Astrocyte (in vitro differentiated cells and primary cell): Measurements from ENCODE around the gene PATL2. TPM values are rescaled to one million over a fixed set of nuclear protein-coding genes. Genes with fewer than 3 reads are reported as not detected.

ENCODE experiments used
- DNase-seq: peaks from one replicate; pipeline ENCODE4 v3.0.0-alpha.2; 2010; ENCODE audit warnings: low read depth
- FAIRE-seq: peaks from 2 replicates; lab custom pipeline; 2011; peaks lifted over from hg19 to GRCh38; lab: Jason Lieb, UNC
- H2AFZ ChIP-seq: 2 replicates; pipeline ENCODE4 v1.6.0; 2012; ENCODE audit warnings: low read depth, low read length, inconsistent platforms
- H3K27ac ChIP-seq: 2 replicates; pipeline ENCODE4 v1.5.1; 2011; ENCODE audit warnings: low read depth, low read length, inconsistent platforms
- H3K27me3 ChIP-seq: 2 replicates; pipeline ENCODE4 v1.6.0; 2011; ENCODE audit warnings: low read length, inconsistent platforms; ENCODE audit not compliant: insufficient read depth
- H3K36me3 ChIP-seq: 2 replicates; pipeline ENCODE4 v1.5.1; 2011; ENCODE audit warnings: low read length, inconsistent platforms; ENCODE audit not compliant: insufficient read depth
- H3K4me1 ChIP-seq: 2 replicates; pipeline ENCODE4 v1.5.1; 2011; ENCODE audit warnings: low read length, inconsistent platforms; ENCODE audit not compliant: insufficient read depth
- H3K4me2 ChIP-seq: 2 replicates; pipeline ENCODE4 v1.6.0; 2012; ENCODE audit warnings: low read length, inconsistent platforms
- H3K4me3 ChIP-seq: 2 replicates; pipeline ENCODE4 v1.5.1; 2011; ENCODE audit warnings: low read depth, mild to moderate bottlenecking, low read length, inconsistent platforms; ENCODE audit not compliant: insufficient read depth
- H3K79me2 ChIP-seq: 2 replicates; pipeline ENCODE4 v1.6.0; 2012; ENCODE audit warnings: mild to moderate bottlenecking, low read length, inconsistent platforms; ENCODE audit not compliant: insufficient read depth
- H3K9ac ChIP-seq: 2 replicates; pipeline ENCODE4 v1.6.0; 2012; ENCODE audit warnings: mild to moderate bottlenecking, low read length, inconsistent platforms
- H3K9me3 ChIP-seq: 2 replicates; pipeline ENCODE4 v1.5.1; 2012; ENCODE audit warnings: low read depth, mild to moderate bottlenecking, low read length, inconsistent platforms; ENCODE audit not compliant: insufficient read depth
- H4K20me1 ChIP-seq: 2 replicates; pipeline ENCODE4 v1.6.0; 2012; ENCODE audit warnings: low read length, inconsistent platforms; ENCODE audit not compliant: insufficient read depth
- H3K27ac Mint-ChIP-seq: one replicate; pipeline ENCODE4 v1.8.0; 2021; ENCODE audit warnings: mild to moderate bottlenecking, mixed read lengths; ENCODE audit not compliant: unreplicated experiment
- H3K27me3 Mint-ChIP-seq: one replicate; pipeline ENCODE4 v1.8.0; 2021; ENCODE audit warnings: low read depth, mixed read lengths; ENCODE audit not compliant: unreplicated experiment
- H3K36me3 Mint-ChIP-seq: one replicate; pipeline ENCODE4 v1.8.0; 2021; ENCODE audit warnings: low read depth, mixed read lengths; ENCODE audit not compliant: unreplicated experiment
- H3K4me1 Mint-ChIP-seq: one replicate; pipeline ENCODE4 v1.8.0; 2021; ENCODE audit warnings: low read depth, mixed read lengths; ENCODE audit not compliant: unreplicated experiment
- H3K4me3 Mint-ChIP-seq: one replicate; pipeline ENCODE4 v1.8.0; 2021; ENCODE audit warnings: mild to moderate bottlenecking, moderate library complexity, mixed read lengths; ENCODE audit not compliant: unreplicated experiment
- H3K9me3 Mint-ChIP-seq: one replicate; pipeline ENCODE4 v1.8.0; 2021; ENCODE audit warnings: mild to moderate bottlenecking, mixed read lengths; ENCODE audit not compliant: unreplicated experiment
- EZH2 ChIP-seq: IDR thresholded peaks from 2 replicates; pipeline ENCODE4 v1.6.1; 2012; ENCODE audit warnings: mild to moderate bottlenecking, low read length, inconsistent platforms; ENCODE audit not compliant: insufficient read depth
- total RNA-seq: library from RNA; stranded (reverse); gene quantifications from 2 replicates; pipeline ENCODE4 v1.2.1, GENCODE V29; 2021
- TF ChIP-seq, protein P1 (sequence below): IDR thresholded peaks from 2 replicates; pipeline ENCODE4 v1.5.1; 2011; ENCODE audit warnings: low read depth, mild to moderate bottlenecking, inconsistent platforms, low read length, moderate library complexity; ENCODE audit not compliant: insufficient read depth

PATL2 gene
- total RNA-seq, 1 donor from 2014 or later: 1.2 TPM

DNA sequence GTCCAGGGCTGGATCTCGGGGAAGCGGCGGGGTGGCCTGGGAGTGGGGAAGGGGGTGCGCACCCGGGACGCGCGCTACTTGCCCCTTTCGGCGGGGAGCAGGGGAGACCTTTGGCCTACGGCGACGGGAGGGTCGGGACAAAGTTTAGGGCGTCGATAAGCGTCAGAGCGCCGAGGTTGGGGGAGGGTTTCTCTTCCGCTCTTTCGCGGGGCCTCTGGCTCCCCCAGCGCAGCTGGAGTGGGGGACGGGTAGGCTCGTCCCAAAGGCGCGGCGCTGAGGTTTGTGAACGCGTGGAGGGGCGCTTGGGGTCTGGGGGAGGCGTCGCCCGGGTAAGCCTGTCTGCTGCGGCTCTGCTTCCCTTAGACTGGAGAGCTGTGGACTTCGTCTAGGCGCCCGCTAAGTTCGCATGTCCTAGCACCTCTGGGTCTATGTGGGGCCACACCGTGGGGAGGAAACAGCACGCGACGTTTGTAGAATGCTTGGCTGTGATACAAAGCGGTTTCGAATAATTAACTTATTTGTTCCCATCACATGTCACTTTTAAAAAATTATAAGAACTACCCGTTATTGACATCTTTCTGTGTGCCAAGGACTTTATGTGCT lies 721 bp upstream of the PATL2 start:
- peak overlapping the region; percentile 100 for H3K9ac ChIP-seq
- peak overlapping the region; percentile 89 for H3K4me2 ChIP-seq
- DNase-seq (peak; percentile 11), FAIRE-seq (no peak)
- peak overlapping the region; percentile 98 for H3K27ac ChIP-seq
- H3K79me2 ChIP-seq: peaks cover 46% of the 10 kb centered on the region
- peak overlapping the region; percentile 93 for H3K4me3 ChIP-seq
- no peaks in the 10 kb centered on the region for H3K27me3 ChIP-seq
- peaks cover 50% of the 10 kb centered on the region for H4K20me1 ChIP-seq
- Mint-ChIP-seq H3K27ac (peak overlapping the region; percentile 99), H3K4me3 (peak overlapping the region; percentile 96), H3K4me1 (peaks cover 7% of the 10 kb centered on the region), H3K9me3 (no peaks in the 10 kb centered on the region), H3K36me3 (peaks cover 4% of the 10 kb centered on the region), H3K27me3 (no peaks in the 10 kb centered on the region)
- H3K4me1 ChIP-seq: peaks cover 9% of the 10 kb centered on the region
- H2AFZ ChIP-seq: peak overlapping the region; percentile 73
- H3K36me3 ChIP-seq: peaks cover 17% of the 10 kb centered on the region
- no peaks in the 10 kb centered on the region for H3K9me3 ChIP-seq
- no peak for TF ChIP-seq EZH2
- TF ChIP-seq, protein P1, sequence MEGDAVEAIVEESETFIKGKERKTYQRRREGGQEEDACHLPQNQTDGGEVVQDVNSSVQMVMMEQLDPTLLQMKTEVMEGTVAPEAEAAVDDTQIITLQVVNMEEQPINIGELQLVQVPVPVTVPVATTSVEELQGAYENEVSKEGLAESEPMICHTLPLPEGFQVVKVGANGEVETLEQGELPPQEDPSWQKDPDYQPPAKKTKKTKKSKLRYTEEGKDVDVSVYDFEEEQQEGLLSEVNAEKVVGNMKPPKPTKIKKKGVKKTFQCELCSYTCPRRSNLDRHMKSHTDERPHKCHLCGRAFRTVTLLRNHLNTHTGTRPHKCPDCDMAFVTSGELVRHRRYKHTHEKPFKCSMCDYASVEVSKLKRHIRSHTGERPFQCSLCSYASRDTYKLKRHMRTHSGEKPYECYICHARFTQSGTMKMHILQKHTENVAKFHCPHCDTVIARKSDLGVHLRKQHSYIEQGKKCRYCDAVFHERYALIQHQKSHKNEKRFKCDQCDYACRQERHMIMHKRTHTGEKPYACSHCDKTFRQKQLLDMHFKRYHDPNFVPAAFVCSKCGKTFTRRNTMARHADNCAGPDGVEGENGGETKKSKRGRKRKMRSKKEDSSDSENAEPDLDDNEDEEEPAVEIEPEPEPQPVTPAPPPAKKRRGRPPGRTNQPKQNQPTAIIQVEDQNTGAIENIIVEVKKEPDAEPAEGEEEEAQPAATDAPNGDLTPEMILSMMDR: no peak

DNA sequence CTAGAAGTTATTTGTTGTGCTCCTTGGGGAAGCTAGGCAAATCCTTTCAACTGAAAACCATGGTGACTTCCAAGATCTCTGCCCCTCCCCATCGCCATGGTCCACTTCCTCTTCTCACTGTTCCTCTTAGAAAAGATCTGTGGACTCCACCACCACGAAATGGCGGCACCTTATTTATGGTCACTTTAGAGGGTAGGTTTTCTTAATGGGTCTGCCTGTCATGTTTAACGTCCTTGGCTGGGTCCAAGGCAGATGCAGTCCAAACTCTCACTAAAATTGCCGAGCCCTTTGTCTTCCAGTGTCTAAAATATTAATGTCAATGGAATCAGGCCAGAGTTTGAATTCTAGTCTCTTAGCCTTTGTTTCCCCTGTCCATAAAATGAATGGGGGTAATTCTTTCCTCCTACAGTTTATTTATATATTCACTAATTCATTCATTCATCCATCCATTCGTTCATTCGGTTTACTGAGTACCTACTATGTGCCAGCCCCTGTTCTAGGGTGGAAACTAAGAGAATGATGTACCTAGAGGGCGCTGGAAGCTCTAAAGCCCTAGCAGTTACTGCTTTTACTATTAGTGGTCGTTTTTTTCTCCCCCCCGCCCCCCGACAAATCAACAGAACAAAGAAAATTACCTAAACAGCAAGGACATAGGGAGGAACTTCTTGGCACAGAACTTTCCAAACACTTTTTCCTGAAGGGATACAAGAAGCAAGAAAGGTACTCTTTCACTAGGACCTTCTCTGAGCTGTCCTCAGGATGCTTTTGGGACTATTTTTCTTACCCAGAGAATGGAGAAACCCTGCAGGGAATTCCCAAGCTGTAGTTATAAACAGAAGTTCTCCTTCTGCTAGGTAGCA lies 657 bp downstream of the PATL2 start:
- Mint-ChIP-seq H3K4me3 (peak overlapping the region; percentile 96), H3K4me1 (peaks cover 5% of the 10 kb centered on the region), H3K36me3 (peaks cover 4% of the 10 kb centered on the region), H3K27me3 (no peaks in the 10 kb centered on the region), H3K9me3 (no peaks in the 10 kb centered on the region), H3K27ac (peak overlapping the region; percentile 99)
- peaks cover 36% of the 10 kb centered on the region for H4K20me1 ChIP-seq
- H3K9ac ChIP-seq: peak overlapping the region; percentile 100
- TF ChIP-seq, protein P1: peak; percentile 26
- no peak for TF ChIP-seq EZH2
- peak overlapping the region; percentile 98 for H3K27ac ChIP-seq
- H3K4me2 ChIP-seq: peak overlapping the region; percentile 89
- DNase-seq (peak; percentile 22), FAIRE-seq (no peak)
- peaks cover 3% of the 10 kb centered on the region for H3K36me3 ChIP-seq
- peaks cover 9% of the 10 kb centered on the region for H3K4me1 ChIP-seq
- no peaks in the 10 kb centered on the region for H3K27me3 ChIP-seq
- peaks cover 42% of the 10 kb centered on the region for H3K79me2 ChIP-seq
- H2AFZ ChIP-seq: peak overlapping the region; percentile 73
- peak overlapping the region; percentile 93 for H3K4me3 ChIP-seq
- H3K9me3 ChIP-seq: no peaks in the 10 kb centered on the region
